ENCODE measurements around the gene CAMK2D. TPM values are rescaled to one million over a fixed set of nuclear protein-coding genes. Genes with fewer than 3 reads are reported as not detected.

Gene CAMK2D
- total RNA-seq, 3 donors from 2014 or later: 124 to 136 (median 133) TPM

GRCh38 chr4:113436360-113436759 lies 325.2 kb downstream of the CAMK2D start:
- no peak for DNase-seq
- H3K9me3 Mint-ChIP-seq: peaks cover 6% of the 10 kb centered on the region

GRCh38 chr4:113435893-113436292 lies 325.6 kb downstream of the CAMK2D start:
- Mint-ChIP-seq H3K9me3 (peaks cover 6% of the 10 kb centered on the region), H3K4me3 (no peak overlapping the region), H3K27me3 (ENCODE audit: low read depth) (peaks cover 11% of the 10 kb centered on the region), H3K36me3 (ENCODE audit: insufficient read depth) (no peaks in the 10 kb centered on the region), H3K4me1 (ENCODE audit: low read depth) (peaks cover 11% of the 10 kb centered on the region)
- ATAC-seq: peak in 1 of 2 donors; percentile 25
- DNase-seq: peak; percentile 4

More at GRCh38 chr4:113436360-113436759, 325.2 kb downstream of the CAMK2D start:
- peak; percentile 41 to 46 for ATAC-seq
- Mint-ChIP-seq H3K4me3 (no peak overlapping the region), H3K36me3 (ENCODE audit: insufficient read depth) (no peaks in the 10 kb centered on the region), H3K27me3 (ENCODE audit: low read depth) (peaks cover 10% of the 10 kb centered on the region), H3K4me1 (ENCODE audit: low read depth) (peaks cover 11% of the 10 kb centered on the region)

- Mint-ChIP-seq H3K36me3 (ENCODE audit: insufficient read depth) (no peaks in the 10 kb centered on the region), H3K27me3 (ENCODE audit: low read depth) (peaks cover 15% of the 10 kb centered on the region), H3K4me1 (ENCODE audit: low read depth) (peaks cover 11% of the 10 kb centered on the region)
Measured at GRCh38 chr4:113434247-113434587, 327.3 kb downstream of the CAMK2D start.

GRCh38 chr4:113433536-113434246 lies 327.8 kb downstream of the CAMK2D start:
- Mint-ChIP-seq H3K27me3 (ENCODE audit: low read depth) (peaks cover 15% of the 10 kb centered on the region), H3K4me1 (ENCODE audit: low read depth) (peaks cover 11% of the 10 kb centered on the region), H3K9me3 (peaks cover 6% of the 10 kb centered on the region), H3K4me3 (no peak overlapping the region), H3K36me3 (ENCODE audit: insufficient read depth) (no peaks in the 10 kb centered on the region)
- no peak for ATAC-seq
- DNase-seq: no peak

More at GRCh38 chr4:113434247-113434587, 327.3 kb downstream of the CAMK2D start:
- no peak for DNase-seq
- no peak overlapping the region for H3K4me3 Mint-ChIP-seq
- H3K9me3 Mint-ChIP-seq: peaks cover 6% of the 10 kb centered on the region
- ATAC-seq: no peak

GRCh38 chr4:113433116-113433515 lies 328.4 kb downstream of the CAMK2D start:
- Mint-ChIP-seq H3K36me3 (ENCODE audit: insufficient read depth) (no peaks in the 10 kb centered on the region), H3K4me3 (no peak overlapping the region)
- ATAC-seq: no peak

GRCh38 chr4:113423631-113424030 lies 337.9 kb downstream of the CAMK2D start:
- H3K36me3 Mint-ChIP-seq (ENCODE audit: insufficient read depth): no peaks in the 10 kb centered on the region
- DNase-seq (no peak), ATAC-seq (no peak)
- peaks cover 23% of the 10 kb centered on the region for H3K9me3 Mint-ChIP-seq
- no peak overlapping the region for H3K4me3 Mint-ChIP-seq
- no peaks in the 10 kb centered on the region for H3K4me1 Mint-ChIP-seq (ENCODE audit: low read depth)
- peaks cover under 1% of the 10 kb centered on the region for H3K27me3 Mint-ChIP-seq (ENCODE audit: low read depth)

More at GRCh38 chr4:113433116-113433515, 328.4 kb downstream of the CAMK2D start:
- Mint-ChIP-seq H3K27me3 (ENCODE audit: low read depth) (peaks cover 15% of the 10 kb centered on the region), H3K4me1 (ENCODE audit: low read depth) (peaks cover 11% of the 10 kb centered on the region), H3K9me3 (peaks cover 6% of the 10 kb centered on the region)
- DNase-seq: no peak

GRCh38 chr4:113420938-113421337 lies 340.6 kb downstream of the CAMK2D start:
- ATAC-seq (no peak), DNase-seq (no peak)
- no peak overlapping the region for H3K4me3 Mint-ChIP-seq
- H3K27me3 Mint-ChIP-seq (ENCODE audit: low read depth): peaks cover 7% of the 10 kb centered on the region
- H3K9me3 Mint-ChIP-seq: peaks cover 27% of the 10 kb centered on the region
- H3K4me1 Mint-ChIP-seq (ENCODE audit: low read depth): no peaks in the 10 kb centered on the region
- H3K36me3 Mint-ChIP-seq (ENCODE audit: insufficient read depth): no peaks in the 10 kb centered on the region

- H3K27me3 Mint-ChIP-seq (ENCODE audit: low read depth): peaks cover 7% of the 10 kb centered on the region
- H3K9me3 Mint-ChIP-seq: peaks cover 27% of the 10 kb centered on the region
- no peaks in the 10 kb centered on the region for H3K36me3 Mint-ChIP-seq (ENCODE audit: insufficient read depth)
- H3K4me1 Mint-ChIP-seq (ENCODE audit: low read depth): no peaks in the 10 kb centered on the region
- no peak for DNase-seq
- no peak overlapping the region for H3K4me3 Mint-ChIP-seq
- no peak for ATAC-seq
Measured at GRCh38 chr4:113419631-113420030, 341.9 kb downstream of the CAMK2D start.

- DNase-seq (no peak), ATAC-seq (no peak)
- Mint-ChIP-seq H3K36me3 (ENCODE audit: insufficient read depth) (no peaks in the 10 kb centered on the region), H3K9me3 (no peaks in the 10 kb centered on the region), H3K4me1 (ENCODE audit: low read depth) (peaks cover 3% of the 10 kb centered on the region), H3K4me3 (no peak overlapping the region), H3K27me3 (ENCODE audit: low read depth) (peaks cover 6% of the 10 kb centered on the region)
Measured at GRCh38 chr4:113411496-113411938, 350.0 kb downstream of the CAMK2D start.

- Mint-ChIP-seq H3K27me3 (ENCODE audit: low read depth) (peaks cover 6% of the 10 kb centered on the region), H3K4me3 (no peak overlapping the region), H3K36me3 (ENCODE audit: insufficient read depth) (no peaks in the 10 kb centered on the region), H3K4me1 (ENCODE audit: low read depth) (peaks cover 3% of the 10 kb centered on the region), H3K9me3 (no peaks in the 10 kb centered on the region)
- DNase-seq (no peak), ATAC-seq (no peak)
Measured at GRCh38 chr4:113410686-113411085, 350.9 kb downstream of the CAMK2D start.

GRCh38 chr4:113409181-113409580 lies 352.4 kb downstream of the CAMK2D start:
- Mint-ChIP-seq H3K9me3 (no peaks in the 10 kb centered on the region), H3K4me1 (ENCODE audit: low read depth) (peaks cover 3% of the 10 kb centered on the region), H3K36me3 (ENCODE audit: insufficient read depth) (no peaks in the 10 kb centered on the region), H3K27me3 (ENCODE audit: low read depth) (peaks cover 6% of the 10 kb centered on the region), H3K4me3 (no peak overlapping the region)
- no peak for ATAC-seq
- DNase-seq: no peak

GRCh38 chr4:113407409-113407808 lies 354.1 kb downstream of the CAMK2D start:
- no peak for ATAC-seq
- no peak for DNase-seq
- Mint-ChIP-seq H3K36me3 (ENCODE audit: insufficient read depth) (no peaks in the 10 kb centered on the region), H3K9me3 (no peaks in the 10 kb centered on the region), H3K4me1 (ENCODE audit: low read depth) (peaks cover 3% of the 10 kb centered on the region), H3K4me3 (no peak overlapping the region), H3K27me3 (ENCODE audit: low read depth) (peaks cover 6% of the 10 kb centered on the region)

GRCh38 chr4:113406723-113407016 lies 354.9 kb downstream of the CAMK2D start:
- DNase-seq: no peak
- no peak for ATAC-seq
- Mint-ChIP-seq H3K4me1 (ENCODE audit: low read depth) (peaks cover 3% of the 10 kb centered on the region), H3K27me3 (ENCODE audit: low read depth) (peaks cover 3% of the 10 kb centered on the region), H3K9me3 (no peaks in the 10 kb centered on the region), H3K36me3 (ENCODE audit: insufficient read depth) (no peaks in the 10 kb centered on the region), H3K4me3 (no peak overlapping the region)

- no peaks in the 10 kb centered on the region for H3K9me3 Mint-ChIP-seq
- H3K4me1 Mint-ChIP-seq (ENCODE audit: low read depth): peaks cover 3% of the 10 kb centered on the region
- ATAC-seq (no peak), DNase-seq (no peak)
- peaks cover 3% of the 10 kb centered on the region for H3K27me3 Mint-ChIP-seq (ENCODE audit: low read depth)
- H3K4me3 Mint-ChIP-seq: no peak overlapping the region
- no peaks in the 10 kb centered on the region for H3K36me3 Mint-ChIP-seq (ENCODE audit: insufficient read depth)
Measured at GRCh38 chr4:113405874-113406722, 355.4 kb downstream of the CAMK2D start.

GRCh38 chr4:113404841-113405240 lies 356.7 kb downstream of the CAMK2D start:
- ATAC-seq (no peak), DNase-seq (no peak)
- Mint-ChIP-seq H3K4me3 (no peak overlapping the region), H3K27me3 (ENCODE audit: low read depth) (peaks cover 3% of the 10 kb centered on the region), H3K36me3 (ENCODE audit: insufficient read depth) (no peaks in the 10 kb centered on the region), H3K4me1 (ENCODE audit: low read depth) (no peaks in the 10 kb centered on the region), H3K9me3 (no peaks in the 10 kb centered on the region)

All from activated T-cell treated with anti-CD3 and anti-CD28 coated beads, Interleukin-2, amount 50 U/mL, for 4 hours (primary cell).